Spleen (tissue), 3 donors: ENCODE measurements around the gene BRMS1.

Source experiments
- POLR2A ChIP-seq, 3 donors: fragments of 450-650 bp; IDR thresholded peaks; one replicate each; pipeline ENCODE4 v1.5.1; 2017; ENCODE audit warnings: antibody characterized with exemption in 3 of 3, mild to moderate bottlenecking in 1 of 3
- POLR2AphosphoS5 ChIP-seq, 3 donors: sonication (generic); formaldehyde crosslinking; IDR thresholded peaks; one replicate each; pipeline ENCODE4 v1.5.1; 2017; ENCODE audit warnings: antibody characterized with exemption in 3 of 3

- no peak for TF ChIP-seq POLR2A (IDR thresholded peaks at IDR 0.05)
- TF ChIP-seq POLR2AphosphoS5 (IDR thresholded peaks at IDR 0.05), result no peak
Measured at GRCh38 chr11:66299186-66299585, 45.7 kb downstream of the BRMS1 start.
